CMK (cell line): ENCODE data around the gene ARHGDIG.

Experiments used
- DNase-seq: peaks from one replicate; pipeline ENCODE4 v3.0.0-alpha.2; 2010; ENCODE audit warnings: low read depth

The ARHGDIG gene

GRCh38 chr16:297832-298231, 17.4 kb downstream of the ARHGDIG start:
- no peak for DNase-seq

DNA sequence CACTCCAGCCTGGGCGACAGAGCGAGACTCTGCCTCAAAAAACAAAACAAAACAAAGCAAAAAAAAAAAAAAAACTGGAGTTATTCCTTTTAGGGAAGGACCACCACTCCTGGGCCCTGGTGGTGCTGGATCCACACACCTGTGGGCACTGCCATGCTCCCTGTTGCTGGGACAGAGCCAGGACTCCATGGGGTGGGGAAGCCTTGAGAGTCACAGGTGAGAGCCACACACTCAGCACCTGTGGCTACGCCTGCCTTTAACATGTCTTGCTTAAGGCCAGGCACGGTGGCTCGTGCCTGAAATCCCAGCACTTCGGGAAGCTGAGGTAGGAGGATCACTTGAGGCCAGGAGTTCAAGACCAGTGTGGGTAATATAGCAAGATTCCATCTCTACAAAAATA, 20.8 kb downstream of the ARHGDIG start:
- no peak for DNase-seq

DNA sequence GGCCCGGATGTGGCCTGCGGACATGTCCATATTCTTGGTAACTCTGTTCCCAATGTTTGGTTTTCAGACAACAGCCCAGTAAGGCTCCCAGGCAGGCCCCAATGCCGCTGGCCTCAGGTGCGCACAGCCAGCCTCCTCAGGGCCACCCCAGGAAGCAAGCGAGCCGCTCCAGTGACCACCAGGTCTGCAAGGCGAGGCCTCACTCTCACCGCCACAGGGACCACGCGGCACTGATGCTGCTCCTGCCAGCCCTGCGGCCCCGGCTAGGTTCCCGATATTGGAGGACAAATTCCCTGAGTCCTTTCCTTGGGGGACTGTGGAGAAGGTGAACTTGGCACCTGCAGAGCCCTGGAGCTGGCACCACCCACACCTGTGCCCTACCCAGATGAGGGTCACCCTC, 21.6 kb downstream of the ARHGDIG start:
- DNase-seq: no peak

- DNase-seq: peak; percentile 34
Observed at GRCh38 chr16:303760-304505, 23.5 kb downstream of the ARHGDIG start.

DNA sequence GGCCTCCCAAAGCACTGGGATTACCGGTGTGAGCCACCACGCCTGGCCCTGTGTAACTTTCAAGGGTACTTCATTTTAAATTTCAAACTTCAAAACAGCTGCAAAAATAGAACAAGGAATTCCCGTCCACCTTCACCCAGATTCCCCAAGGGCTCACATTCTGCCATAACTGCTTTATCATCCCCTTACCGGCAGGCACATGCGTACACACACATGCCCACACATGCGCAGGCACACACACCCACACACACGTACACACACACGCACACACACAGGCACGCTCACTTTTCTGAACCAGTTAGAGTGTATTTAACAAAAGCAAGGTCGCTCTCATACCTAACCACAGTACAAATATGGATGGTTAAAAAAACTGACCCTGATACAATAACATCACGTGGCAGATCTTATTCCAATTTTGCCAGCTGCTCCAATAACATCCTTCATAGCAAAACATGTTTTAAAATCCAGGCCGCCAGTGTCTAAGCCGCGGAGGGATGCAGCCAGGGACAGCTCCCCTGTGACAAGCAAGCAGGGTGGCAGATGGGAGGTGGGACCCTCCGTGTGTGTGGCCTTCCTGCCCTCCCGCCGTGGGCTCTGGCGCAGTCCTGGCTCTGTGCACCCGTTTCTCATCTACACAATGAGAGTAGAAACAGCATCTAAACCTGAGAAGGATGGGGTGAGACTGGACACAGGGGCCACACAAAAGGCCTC, 25.7 kb downstream of the ARHGDIG start:
- no peak for DNase-seq

- no peak for DNase-seq
Observed at GRCh38 chr16:306911-307370, 26.6 kb downstream of the ARHGDIG start.

DNA sequence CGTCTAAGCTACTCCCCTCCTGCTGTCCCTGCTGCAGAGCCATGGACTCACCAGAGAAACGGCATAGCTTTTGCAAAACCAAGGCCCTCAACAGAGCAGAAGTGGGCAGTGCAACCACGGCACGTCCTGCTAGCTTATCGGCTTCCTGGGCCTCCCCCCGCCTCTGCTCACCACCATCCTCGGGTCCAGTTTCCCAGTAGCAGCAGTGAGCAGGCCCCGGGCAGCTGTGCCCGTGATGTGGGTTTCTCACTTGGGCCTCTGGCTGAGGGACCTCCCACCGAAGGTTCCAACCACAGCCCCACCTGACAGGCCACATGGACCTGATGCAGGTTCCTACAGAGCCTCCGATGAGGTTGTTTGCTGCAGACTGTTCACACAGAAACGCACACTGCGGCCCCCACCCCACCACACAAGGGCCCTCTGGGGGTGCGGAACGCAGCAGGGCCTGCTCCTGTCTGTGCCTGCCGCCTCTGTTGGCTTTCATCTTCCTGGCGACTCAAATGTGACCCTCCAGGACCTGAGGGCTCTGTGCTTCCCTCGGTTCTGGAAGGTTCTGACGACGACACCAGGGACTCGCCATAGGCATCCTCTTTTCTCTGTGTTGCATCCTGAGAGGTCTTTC, 27.4 kb downstream of the ARHGDIG start:
- DNase-seq: no peak

GRCh38 chr16:309476-309875, 29.1 kb downstream of the ARHGDIG start:
- DNase-seq: no peak

DNA sequence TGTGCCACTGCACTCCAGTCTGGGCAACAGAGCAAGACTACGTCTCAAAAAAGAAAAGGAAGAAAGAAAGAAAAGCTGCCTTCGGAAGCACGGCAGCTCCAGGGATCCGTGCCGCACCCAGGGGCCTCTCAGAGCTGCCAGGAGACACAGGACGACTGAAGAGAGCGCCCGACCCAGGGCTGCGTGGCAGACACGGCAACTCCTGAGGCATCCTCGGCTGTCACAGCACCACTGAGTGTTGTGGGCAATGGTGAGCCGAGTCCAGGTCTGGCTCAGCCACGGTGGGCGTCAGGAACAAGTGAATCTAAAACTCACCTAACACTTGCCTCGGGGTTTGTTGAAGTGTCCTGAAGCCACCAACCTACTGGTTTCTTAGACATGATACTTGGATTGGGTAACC, 31.3 kb downstream of the ARHGDIG start:
- no peak for DNase-seq

DNA sequence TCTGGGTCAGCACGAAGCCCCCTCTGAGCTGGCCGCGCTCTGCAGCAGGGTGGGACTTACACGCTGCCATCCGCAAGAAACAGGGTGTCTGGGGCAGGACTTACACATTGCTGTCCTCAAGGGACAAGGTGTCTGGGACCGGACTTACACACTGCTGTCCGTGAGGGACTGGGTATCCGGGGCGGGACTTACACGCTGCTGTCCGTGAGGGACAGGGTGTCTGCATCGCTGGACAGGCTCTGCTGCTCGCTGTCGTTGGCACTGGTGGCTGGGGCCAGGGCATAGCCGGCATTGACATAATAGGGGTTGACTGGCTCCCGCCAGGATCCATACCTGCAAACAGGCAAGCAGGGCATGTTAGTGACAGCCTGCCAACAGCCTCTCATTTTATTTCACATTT, 34.0 kb downstream of the ARHGDIG start:
- DNase-seq: no peak

DNA sequence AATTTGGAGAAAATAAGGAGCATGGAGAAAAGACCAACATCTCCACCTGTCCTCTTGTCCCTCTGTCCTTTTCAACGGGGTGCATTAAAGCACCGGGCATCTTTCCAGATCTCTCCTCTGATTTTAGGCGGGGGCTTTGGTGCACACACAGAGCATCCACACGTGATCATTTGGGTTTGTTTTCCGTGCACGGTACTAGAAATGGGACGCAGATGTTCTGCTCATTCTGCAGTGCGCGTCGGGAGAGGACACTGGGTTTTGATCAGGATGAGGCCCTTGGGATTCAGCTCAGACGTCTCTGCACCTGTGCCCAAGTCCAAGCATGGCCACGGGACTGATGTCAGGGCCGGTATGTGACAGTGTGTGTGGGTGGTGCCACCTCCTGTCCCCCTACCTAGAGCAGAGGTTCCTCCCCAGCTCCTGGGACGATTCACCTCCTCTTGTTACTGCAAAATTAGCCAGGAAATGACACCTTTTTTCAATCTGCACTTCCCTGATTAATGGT, 34.5 kb downstream of the ARHGDIG start:
- DNase-seq: no peak

GRCh38 chr16:316741-317464, 36.5 kb downstream of the ARHGDIG start:
- no peak for DNase-seq

DNA sequence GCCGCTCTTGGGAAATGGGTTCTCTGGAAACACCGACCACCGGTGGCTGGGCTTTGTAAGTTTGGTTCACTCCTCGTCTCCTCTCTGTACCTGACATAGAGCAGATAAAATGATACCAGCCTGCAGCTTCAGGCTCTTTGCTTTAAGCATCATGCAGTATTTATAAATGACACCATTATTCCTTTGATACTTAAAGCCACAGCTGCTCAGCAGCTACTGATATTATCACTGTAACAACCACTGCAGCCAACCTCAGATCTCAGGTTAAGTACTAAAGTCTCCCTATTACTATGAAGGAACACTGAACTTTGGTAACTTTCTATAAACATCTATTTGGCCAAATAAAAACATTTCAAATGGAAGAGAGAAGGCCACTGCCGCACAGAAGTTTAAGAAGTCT, 37.2 kb downstream of the ARHGDIG start:
- DNase-seq: no peak

DNA sequence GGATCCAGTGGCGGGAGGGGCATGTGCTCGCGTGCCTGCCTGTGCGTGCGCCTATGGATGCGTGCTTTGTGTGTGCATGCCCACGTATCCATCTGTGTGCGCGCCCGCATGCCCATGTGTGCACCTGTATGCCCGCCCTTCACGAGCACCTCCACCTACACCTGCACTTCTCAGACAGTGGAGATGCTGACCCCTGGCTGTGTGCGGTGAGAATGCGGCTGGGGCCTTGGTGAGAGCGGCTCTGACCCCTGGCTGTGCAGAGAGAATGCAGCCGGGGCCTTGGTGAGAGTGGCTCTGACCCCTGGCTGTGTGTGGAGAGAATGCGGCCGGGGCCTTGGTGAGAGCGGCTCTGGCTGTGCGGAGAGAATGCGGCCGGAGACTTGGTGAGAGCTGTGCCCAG, 38.2 kb downstream of the ARHGDIG start:
- DNase-seq: no peak

- DNase-seq: no peak
Observed at GRCh38 chr16:320206-320605, 39.8 kb downstream of the ARHGDIG start.

DNA sequence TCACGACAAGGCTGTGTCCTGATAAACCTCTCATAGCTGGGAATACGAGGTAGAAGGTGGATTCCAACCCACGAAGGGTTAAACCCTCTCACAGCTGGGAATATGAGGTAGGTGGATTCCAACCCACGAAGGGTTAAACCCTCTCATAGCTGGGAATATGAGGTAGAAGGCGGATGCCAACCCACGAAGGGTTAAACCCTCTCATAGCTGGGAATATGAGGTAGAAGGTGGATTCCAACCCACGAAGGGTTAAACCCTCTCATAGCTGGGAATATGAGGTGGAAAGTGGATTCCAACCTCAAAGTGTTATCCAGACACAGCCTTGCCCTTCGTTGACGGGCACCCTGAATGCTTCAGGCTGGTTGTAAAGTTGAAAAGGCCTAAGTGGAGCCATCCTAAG, 41.1 kb downstream of the ARHGDIG start:
- no peak for DNase-seq

DNA sequence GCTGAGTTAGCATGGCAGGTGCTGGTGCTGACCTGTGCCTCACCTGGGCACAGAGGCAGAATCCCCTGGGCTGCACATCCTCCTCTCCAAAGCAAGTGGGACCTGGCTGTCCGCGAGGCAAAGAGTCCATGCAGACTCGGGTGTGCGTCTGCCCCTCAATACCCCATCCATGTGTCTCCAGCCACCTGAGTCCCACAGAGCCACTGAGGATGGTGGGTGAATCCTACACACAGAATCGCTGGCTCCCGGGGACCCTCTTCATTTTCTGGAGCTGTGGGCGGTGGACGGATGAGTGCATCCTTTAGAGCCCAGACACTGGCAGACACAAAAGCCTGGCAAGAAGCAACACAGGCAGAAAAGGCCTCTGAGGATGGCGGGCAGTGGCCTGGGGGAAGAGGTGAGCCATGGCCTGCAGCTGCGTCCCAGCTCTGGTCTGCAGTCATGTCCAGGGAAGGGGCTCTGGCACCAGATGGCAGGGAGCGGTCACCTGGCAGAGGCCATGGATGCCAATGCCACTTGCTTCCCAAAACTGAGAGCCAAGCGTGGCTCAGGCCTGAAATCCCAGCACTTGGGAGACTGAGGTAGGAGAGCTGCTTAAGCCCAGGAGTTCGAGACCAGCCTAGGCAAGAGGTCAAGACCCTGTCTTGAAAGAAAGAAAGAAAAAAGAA, 42.2 kb downstream of the ARHGDIG start:
- DNase-seq: no peak

DNA sequence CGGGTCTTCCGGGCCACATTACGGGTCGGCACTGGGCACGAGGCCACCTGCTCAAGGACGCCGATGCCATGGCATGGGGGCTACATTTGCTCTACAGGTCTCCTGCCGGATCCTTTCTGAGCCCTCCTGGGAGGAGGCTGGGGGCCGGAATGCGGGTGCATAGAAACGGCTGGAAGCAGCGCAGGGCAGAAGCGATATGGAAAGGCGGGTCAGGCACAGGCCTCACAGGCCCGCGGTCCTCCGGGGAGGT, 43.7 kb downstream of the ARHGDIG start:
- no peak for DNase-seq

- no peak for DNase-seq
Observed at GRCh38 chr16:324451-325334, 44.3 kb downstream of the ARHGDIG start.

DNA sequence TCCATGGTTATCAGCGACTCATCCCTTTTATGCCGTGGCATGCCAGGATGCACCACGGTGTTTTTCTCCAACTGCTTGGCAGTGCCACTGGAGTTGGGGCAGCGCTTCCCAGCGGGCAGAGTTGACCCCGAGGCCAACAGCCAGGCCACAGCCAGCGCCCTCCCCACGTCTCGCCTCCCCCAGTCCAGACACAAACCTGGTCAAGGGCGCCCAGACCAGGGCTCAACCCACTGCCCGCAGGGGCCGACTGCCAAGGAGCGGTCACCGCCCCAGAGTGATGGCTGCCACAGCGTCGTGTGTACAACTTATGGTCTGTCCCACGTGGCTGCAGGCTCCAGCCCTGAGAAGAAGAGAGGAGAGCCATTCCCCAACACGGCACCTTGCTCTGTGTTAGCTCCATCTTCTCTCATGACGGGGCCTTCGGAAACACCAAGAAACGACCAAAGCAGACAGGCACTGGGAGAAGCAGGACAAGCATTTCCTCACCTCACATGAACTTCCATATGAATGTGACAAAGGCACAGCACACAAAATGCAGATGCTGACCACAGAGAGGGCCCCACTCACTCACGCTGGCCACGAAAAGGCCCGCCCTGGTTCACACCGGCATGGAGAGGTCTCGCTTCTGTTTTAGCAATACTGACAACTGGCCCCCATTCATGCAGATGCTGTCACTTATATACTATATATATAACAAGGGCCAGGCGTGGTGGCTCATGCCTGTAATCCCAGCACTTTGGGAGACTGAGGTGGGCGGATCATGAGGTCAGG, 45.2 kb downstream of the ARHGDIG start:
- DNase-seq: no peak
